HG03159 (cell line): ENCODE measurements around the gene SLC9A4.

Experiments used
- ATAC-seq: cut with Tn5 transposase; IDR thresholded peaks from one replicate; pipeline ENCODE4 v1.9.1; 2021; ENCODE audit warnings: mild to moderate bottlenecking, moderate library complexity; ENCODE audit not compliant: unreplicated experiment

The SLC9A4 gene

DNA sequence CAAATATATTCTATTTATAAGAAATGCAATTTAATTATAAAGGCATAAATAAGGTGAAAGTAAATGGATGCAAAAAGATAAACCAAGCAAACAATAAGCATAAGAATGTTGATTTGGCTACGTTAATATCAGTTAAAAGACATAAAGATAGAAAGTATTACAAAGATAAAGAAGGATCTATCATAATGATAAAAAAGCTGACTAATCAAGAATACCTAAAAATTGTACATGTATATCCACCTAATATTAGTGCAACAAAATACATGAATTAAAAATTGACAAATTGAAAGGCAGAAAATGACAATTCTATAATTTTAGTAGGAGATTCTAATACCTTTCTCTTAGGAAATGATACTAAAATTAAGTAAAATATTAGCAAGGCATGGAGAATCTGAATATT lies 21.5 kb downstream of the SLC9A4 start:
- ATAC-seq: no peak

DNA sequence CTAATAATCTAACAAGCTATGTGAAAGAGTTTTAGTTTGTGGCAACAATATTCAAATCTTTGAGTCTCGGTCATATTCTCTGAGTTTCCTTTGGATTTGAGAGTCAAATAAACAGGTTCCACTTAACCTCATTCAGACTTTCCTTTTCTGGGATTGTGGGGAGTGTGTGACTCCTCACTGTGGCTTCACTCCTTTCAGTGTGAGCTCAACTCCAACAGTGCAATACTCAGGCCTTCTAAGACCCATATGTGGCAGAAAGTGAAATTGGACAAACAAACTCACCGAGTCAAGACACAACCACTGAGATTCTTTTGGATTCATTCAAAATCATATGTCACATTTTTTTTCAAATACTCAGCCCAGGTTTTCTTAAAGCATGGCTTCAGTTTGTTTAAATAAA lies 25.4 kb downstream of the SLC9A4 start:
- ATAC-seq: no peak

DNA sequence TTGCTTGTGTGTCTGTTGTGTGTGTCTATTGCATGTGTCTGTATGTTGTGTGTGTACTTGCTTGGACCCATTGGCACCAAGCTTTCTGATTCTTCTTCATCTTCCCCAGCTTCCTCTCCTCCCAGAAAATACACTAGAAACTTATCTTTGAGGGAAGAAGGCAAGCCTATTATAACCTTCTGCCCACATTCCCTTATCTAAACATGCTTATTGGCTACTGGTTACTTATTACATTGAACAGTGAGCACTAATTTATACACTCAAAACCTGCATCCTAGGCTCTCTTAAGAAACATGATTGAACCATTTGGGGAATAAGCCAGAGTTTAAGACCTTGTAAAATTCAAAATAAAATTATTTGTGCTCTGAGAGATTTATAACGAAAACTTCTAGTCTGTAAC lies 26.5 kb downstream of the SLC9A4 start:
- no peak for ATAC-seq

- no peak for ATAC-seq
Observed at GRCh38 chr2:102502576-102502975, 29.6 kb downstream of the SLC9A4 start.

GRCh38 chr2:102504833-102505232 lies 31.8 kb downstream of the SLC9A4 start:
- no peak for ATAC-seq

DNA sequence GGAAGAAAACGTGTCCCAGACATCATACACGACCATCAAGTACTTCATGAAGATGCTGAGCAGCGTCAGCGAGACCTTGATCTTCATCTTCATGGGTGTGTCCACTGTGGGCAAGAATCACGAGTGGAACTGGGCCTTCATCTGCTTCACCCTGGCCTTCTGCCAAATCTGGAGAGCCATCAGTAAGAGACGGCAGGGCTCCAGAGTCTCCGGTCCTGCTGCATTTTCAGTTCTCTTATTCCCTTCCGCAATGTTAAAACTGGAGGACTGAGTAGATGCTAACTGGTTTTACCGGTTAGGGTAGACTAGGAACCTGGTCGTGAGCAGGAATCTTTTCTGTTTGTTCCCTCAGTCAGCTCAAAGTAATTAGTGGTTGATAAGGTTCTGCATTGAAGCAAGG lies 32.3 kb downstream of the SLC9A4 start:
- ATAC-seq: no peak

GRCh38 chr2:102506743-102507142 lies 33.7 kb downstream of the SLC9A4 start:
- ATAC-seq: no peak

- ATAC-seq: no peak
Observed at GRCh38 chr2:102508863-102509262, 35.8 kb downstream of the SLC9A4 start.

DNA sequence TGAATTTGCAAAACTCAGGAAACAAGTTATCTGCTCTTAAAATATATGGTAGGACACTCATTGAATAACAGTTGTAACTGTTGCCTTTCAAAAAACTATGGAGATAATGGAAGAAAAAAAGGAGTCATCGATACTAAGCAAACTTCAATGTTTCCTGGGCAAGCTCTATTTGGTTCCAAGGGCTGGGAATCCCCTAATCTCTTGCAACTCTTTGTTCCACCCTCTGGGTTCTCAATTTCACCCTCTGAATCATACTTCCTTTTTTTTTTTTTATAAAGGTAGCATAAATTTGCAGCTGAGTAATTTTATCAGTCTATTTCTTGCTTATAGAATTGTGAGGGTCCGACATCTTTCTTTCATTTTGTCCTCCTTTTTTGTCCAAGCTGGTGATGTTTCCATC lies 36.7 kb downstream of the SLC9A4 start:
- ATAC-seq: peak; percentile 49

GRCh38 chr2:102510791-102511575 lies 38.0 kb downstream of the SLC9A4 start:
- ATAC-seq: no peak

GRCh38 chr2:102512161-102512560 lies 39.1 kb downstream of the SLC9A4 start:
- ATAC-seq: no peak

GRCh38 chr2:102513355-102513939 lies 40.4 kb downstream of the SLC9A4 start:
- ATAC-seq: no peak

DNA sequence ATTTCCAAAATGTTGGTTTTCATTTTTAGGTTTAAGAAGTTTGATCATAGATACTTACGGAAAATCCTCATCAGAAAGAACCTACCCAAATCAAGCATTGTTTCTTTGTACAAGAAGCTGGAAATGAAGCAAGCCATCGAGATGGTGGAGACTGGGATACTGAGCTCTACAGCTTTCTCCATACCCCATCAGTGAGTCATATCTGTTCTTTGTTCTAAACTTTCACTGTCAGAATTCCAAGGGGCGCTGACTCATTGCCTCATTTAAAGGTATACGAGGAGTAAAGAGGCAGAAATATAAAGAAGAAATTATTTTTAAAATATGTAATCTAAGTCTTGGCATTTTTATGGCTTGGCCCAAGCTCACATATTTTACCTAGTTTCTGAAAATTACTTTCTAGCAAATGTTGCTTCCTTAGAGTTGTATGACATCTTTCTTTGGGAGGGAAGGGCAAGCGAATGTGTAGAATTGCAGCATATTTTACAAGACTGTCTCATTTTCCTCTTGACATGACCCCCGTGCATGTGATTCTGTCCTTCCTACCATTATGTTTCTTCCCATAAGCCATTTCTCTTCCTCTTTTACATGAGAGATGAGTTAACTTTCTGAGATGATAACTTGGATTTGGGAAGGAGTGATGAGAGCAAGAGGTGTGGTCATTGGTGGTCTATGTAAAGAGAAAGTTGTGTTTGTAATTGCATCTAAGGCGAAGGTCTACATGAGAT lies 41.2 kb downstream of the SLC9A4 start:
- no peak for ATAC-seq

GRCh38 chr2:102515851-102516250 lies 42.8 kb downstream of the SLC9A4 start:
- ATAC-seq: no peak

DNA sequence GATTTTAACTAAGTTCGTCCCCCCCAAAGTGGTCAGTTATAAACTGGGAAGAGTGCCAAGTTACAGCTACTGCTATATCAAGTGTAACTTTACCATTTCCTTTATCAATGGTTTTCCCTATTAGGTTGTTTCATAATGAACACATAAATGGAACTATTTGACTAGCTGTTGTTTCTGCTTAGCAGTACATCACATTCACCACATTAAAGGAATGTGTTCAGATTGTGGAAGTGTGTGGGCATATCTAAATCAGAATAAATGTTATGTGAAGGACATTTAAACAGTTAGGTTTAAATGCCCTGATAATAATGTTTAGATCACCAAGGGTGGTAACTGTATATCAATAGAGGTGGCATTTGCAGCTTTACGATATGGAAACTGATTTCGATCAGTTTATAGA lies 45.1 kb downstream of the SLC9A4 start:
- no peak for ATAC-seq

GRCh38 chr2:102520009-102520408 lies 47.0 kb downstream of the SLC9A4 start:
- ATAC-seq: no peak

DNA sequence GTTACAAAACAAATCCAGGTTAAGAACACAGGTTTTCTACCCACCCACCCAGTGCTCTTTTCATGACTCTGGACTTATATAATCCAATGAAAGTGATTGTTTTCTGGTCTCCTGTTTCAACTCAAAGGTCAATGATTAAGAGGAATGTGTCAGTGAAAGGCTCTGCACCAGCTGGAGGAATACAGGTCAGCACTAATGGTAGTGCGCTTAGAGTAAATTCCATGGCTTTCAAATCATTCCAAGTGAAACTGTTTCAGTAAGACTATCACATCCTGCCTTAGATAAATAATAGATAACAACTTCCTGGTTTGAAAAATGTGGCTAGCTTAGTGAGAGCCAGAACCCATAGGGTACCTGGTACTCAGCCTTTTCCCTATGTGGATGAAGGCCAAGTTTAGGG lies 47.8 kb downstream of the SLC9A4 start:
- no peak for ATAC-seq

GRCh38 chr2:102522162-102522561 lies 49.1 kb downstream of the SLC9A4 start:
- ATAC-seq: no peak

GRCh38 chr2:102522890-102523289 lies 49.9 kb downstream of the SLC9A4 start:
- no peak for ATAC-seq

GRCh38 chr2:102523651-102524050 lies 50.6 kb downstream of the SLC9A4 start:
- ATAC-seq: no peak

GRCh38 chr2:102527086-102527485 lies 54.1 kb downstream of the SLC9A4 start:
- ATAC-seq: no peak

GRCh38 chr2:102538491-102538890 lies 65.5 kb downstream of the SLC9A4 start:
- ATAC-seq: no peak
